ENCODE measurements around the gene APPL2.

DNA sequence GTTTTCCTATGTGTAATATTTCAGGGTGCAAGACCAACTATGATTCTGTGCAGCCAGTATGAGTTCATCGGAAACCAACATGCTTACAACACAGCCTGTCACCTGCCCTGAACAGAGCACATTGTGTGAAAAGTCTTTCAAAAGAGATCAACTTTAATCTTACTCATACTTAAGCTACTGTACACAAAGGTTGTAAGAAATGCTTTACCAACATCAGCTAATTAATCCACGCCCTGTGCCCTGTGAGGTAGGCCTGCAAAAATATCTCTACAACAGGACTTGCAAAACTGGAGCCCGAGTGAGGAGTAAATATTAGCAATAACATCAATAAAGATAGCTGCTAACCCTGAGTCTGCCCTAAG is 15.1 kb downstream of the APPL2 start:
- TF ChIP-seq POLR2A (IDR thresholded peaks at IDR 0.05): no peak
- no peak for TF ChIP-seq CTCF (IDR thresholded peaks at IDR 0.05 in 4 of 5, conservative IDR thresholded peaks at IDR 0.05 in 1 of 5)
